CD4-positive, alpha-beta T cell treated with Interferon gamma for 1 hour (primary cell): ENCODE results near the gene MRPL48.
"Not testable (repeated sequence)": the region's sequence is repeated elsewhere in the genome, so short reads cannot be mapped to it uniquely, and the experiment has no call there.

Experiments
- DNase-seq: peaks from one replicate; pipeline ENCODE4 v3.0.0-alpha.2; 2020

The MRPL48 gene

DNA sequence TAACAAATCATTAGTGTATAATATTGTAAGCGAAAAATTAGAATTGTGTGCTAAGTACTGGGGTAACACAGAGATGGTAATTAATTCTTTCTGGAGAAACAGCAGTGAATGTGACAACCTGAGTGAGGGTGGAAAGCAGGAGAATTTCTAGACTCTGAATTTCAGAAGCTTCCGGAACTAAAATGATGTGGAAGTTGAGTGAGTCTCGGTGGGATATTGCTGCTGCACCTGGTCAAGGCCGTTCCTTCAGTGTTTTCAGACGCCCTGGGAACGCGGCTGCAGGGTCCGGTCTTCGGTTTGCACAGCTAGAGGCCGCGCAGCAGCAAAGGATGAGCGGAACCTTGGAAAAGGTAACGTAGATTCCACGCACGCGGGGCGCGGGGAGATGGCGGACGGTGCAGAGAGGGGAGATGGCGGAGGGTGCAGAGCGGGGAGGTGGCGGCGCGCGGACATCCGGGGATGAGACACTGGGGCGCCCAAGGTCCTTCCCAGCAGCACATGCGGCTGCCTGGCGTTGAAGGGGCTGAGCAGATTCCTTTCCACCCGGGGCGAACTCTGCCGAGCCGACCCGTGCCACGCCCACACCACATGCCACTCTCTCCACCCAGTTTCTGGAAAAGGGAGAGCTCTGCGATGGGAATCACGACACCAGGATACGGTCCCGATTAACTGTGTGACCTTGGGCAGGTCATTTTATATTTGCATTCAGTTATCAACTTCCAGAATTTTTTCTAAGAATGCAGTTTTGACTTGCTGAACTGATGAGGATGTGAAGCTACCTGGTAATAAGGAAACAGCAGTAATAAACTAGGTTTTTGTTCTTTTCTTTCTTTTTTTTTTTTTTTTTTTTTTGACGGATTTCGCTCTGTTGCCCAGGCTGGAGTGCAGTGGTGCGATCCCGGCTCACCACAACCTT is at the start of gene MRPL48:
TSS of gene MRPL48 (plus strand) at position 232 of the 916 bp plus-strand sequence. CDS start at position 330, 98 bp downstream.
- peak; percentile 84 for DNase-seq

DNA sequence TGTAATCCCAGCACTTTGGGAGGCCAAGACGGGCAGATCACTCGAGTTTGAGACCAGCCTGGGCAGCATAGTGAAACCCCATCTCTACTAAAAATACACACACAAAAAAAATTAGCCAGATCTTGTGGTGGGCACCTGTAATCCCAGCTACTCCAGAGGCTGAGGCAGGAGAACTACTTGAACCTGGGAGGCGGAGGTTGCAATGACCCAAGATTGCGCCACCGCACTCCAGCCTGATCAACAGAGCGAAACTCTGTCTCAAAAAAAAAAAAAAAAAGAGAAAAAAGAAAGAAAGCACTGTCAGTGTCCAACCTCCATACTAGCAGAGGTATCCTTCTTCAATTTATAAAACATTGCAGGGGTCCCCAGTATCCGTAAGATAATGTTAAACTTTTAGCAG is 44.6 kb upstream of the MRPL48 start:
- no peak for DNase-seq

DNA sequence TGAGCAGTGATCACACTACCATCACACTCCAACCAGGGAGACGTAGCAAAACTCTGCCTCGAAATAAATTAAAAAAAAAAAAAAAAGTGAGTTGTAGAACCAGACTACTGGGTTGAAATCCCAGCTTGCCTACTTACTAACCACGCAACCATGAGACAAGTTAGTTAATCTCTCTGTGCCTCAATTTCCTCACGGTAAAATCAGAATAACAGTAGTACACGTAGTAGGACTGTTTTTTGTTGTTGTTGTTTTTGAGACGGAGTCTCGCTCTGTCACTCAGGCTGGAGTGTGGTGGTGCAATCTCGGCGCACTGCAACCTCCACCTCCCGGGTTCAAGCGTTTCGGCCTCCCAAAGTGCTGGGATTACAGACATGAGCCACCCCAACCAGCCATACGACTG is 41.0 kb upstream of the MRPL48 start:
- no peak for DNase-seq

DNA sequence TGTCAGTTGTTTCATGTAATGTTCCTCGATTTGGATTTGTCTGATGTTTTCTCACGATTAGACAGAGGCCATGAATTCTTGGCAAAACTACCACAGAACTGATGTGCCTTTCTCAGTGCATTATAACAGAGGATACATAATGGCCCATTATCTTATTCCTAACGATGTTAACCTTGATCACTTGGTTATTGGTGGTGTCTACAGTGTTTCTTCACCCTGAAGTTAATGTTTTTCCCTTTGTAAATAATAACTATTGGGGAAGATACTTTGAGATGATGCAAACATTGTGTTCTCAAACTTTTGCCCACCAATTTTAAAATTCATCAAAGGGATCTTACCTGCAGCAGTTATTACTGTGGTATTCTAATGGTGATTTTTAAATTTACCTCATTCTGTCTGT is 39.9 kb upstream of the MRPL48 start:
- DNase-seq: no peak

- no peak for DNase-seq
Observed at GRCh38 chr11:73748300-73748699, 39.4 kb upstream of the MRPL48 start.

- no peak for DNase-seq
Observed at GRCh38 chr11:73749118-73749517, 38.6 kb upstream of the MRPL48 start.

DNA sequence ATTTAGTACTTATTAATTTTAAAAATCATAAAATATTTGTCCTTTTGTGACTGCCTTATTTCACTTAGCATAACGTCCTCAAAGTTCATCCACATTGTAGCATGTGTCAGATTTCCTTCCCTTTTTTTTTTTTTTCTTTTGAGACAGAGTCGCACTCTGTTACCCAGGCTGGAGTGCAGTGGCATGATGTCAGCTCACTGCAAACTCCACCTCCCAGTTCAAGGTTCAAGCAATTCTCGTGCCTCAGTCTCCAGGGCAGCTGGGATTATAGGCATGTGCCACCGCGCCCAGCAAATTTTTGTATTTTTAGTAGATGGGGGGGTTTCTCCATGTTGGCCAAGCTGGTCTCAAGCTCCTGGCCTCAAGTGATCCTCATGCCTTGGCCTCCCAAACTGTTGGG is 37.4 kb upstream of the MRPL48 start:
- DNase-seq: no peak

GRCh38 chr11:73750862-73751261 is 36.8 kb upstream of the MRPL48 start:
- not testable (repeated sequence) for DNase-seq

- no peak for DNase-seq
Observed at GRCh38 chr11:73752216-73752867, 35.3 kb upstream of the MRPL48 start.

- no peak for DNase-seq
Observed at GRCh38 chr11:73752903-73753302, 34.8 kb upstream of the MRPL48 start.

DNA sequence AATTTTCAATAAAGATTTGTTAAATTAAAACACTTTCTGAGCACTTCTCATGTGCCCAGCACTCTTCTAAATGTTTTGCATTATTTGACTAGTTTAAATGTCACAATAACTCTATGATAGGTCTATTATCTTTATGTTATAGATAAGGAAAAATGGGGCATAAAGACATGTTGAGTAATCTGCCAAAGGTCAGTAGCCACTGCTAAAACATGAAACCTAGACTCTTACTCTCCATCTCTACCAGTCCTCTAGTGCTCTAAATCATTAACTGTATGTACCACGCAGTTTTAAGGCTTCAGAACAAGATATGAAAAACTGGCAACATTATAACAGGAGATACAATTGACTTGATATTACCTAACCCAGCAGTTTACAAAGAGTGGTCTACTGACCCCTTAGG is 33.7 kb upstream of the MRPL48 start:
- no peak for DNase-seq

DNA sequence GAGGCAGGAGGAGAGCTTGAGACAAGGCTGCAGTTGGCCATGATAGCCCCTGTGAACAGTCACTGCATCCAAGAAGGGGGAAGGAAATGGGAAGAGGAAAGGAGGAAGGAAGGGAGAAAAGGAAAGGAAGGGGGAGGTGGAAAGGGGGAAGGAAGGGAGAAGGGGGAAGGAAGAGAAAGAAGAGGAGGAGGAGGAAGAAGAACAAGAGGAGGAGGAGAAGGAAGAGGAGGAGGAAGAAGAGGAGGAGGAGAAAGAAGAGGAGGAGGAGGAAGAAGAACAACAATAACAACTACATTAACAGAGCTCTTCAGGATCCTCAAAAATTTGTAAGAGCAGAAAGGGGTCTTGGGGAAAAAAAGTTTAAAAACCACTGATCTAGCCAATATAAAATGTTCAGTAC is 32.0 kb upstream of the MRPL48 start:
- DNase-seq: no peak

GRCh38 chr11:73757598-73757997 is 30.1 kb upstream of the MRPL48 start:
- no peak for DNase-seq

GRCh38 chr11:73758451-73758850 is 29.2 kb upstream of the MRPL48 start:
- DNase-seq: no peak

DNA sequence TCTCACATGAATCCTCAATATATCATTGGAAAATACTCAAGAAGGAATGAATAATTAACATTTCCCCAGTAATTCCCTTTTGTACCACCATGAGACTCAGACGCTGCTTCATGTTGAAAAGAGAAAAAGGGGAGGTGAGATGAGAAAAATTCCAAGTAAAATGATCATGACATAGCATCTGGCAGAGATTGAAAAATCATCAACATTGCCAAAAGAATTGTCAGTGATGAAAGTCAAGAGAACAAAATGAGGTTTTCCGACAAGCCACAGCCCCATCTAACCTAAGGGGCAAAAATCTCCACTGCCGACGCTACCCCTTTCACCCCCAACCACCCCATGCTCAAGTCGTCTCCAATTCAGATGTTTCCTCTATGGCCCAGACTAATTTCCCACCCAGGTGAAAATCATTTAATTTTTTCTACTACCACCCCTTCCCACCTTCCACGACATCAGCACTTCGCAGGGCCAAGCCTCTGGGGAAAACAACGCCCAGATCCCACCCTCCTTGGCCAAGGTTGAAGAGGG is 28.0 kb upstream of the MRPL48 start:
- DNase-seq: no peak

DNA sequence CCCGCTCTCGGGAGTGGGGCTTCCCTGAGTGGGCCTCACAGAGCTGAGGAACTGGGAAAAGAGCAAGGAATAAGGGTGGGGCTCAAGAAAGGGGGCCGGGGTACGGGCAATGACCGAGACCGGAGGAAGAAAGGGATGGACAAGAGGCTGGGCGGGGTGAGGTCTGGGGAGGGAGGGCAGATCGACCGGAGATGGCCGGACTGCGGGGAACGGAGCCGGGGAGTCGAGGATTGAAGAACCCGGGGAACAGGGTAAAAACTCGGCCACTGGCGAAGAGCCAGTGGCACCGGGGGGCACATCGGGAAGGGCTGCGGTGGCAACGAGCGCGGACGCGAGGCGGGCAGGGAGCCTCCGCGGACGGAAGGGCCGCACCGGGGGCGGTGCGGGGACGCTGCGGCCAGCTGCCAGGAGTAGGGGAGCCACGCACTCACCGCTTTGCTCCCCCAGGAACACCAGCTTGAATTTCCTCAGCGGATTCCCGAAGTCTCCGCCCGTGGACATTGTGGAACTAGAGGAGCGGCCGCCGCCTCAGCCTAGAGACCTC is 27.5 kb upstream of the MRPL48 start:
- DNase-seq: peak; percentile 2

DNA sequence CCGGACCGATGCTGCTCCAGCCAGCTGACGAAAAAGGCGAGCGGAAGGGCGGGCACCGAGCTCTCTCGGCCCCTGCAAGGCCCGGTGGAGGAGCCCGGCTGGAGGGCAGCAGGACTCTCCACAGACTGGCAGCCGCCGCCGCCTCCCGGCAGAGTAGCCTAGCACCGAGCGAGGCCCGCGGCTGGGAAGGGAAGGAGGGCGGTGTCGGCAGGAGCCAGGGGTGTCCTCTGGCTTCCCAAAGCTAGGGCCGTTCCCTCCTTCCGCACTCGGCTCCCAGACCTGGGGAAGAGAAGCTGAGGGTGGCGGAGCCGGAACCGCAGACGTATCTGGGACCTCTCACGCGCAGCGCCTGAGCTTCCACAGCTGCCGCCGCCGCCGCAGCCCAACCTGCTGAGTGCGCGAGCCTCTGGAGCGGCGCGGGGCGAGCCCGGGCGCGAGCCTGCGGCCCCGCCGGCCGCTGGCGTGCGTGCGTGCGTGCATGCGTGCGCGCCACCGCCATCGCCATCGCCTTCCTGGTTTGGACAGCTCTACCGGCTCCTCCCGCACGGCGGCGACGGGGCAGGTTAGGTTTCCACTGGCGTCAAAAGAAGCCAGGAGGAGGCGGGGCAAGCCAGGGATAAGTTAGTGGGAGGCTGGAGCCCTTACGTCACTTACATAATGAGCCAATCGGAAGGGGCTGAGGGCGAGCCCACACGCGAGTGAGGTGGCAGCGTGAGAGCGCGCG is 26.8 kb upstream of the MRPL48 start, which contains the start of gene RAB6A:
TSS of gene RAB6A (minus strand) at position 396 of the 724 bp plus-strand sequence. CDS start 439 bp downstream, outside the sequence.
- peak; percentile 100 for DNase-seq

GRCh38 chr11:73761403-73761945 is 26.2 kb upstream of the MRPL48 start:
- DNase-seq: no peak

GRCh38 chr11:73762732-73763131 is 24.9 kb upstream of the MRPL48 start:
- DNase-seq: no peak

DNA sequence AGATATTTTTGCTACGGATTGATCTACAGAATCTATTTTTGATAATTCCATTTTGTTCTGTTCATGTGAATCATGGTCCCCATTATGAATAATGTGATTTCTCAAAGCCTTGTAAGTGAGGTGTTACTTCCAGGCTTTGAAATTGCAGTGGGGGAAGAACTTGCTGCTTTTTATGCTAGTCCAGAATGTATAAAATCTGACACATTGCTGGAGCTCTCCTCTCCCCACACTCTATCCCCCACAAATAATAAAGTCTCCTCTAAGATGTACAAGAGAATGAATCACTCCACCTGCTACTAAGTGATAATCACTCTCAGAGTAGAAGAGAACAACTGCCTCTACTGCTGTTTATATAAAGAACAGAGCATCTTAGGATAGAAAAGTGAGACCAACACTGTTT is 20.9 kb upstream of the MRPL48 start:
- DNase-seq: no peak

- not testable (repeated sequence) for DNase-seq
Observed at GRCh38 chr11:73770811-73771210, 16.9 kb upstream of the MRPL48 start.

DNA sequence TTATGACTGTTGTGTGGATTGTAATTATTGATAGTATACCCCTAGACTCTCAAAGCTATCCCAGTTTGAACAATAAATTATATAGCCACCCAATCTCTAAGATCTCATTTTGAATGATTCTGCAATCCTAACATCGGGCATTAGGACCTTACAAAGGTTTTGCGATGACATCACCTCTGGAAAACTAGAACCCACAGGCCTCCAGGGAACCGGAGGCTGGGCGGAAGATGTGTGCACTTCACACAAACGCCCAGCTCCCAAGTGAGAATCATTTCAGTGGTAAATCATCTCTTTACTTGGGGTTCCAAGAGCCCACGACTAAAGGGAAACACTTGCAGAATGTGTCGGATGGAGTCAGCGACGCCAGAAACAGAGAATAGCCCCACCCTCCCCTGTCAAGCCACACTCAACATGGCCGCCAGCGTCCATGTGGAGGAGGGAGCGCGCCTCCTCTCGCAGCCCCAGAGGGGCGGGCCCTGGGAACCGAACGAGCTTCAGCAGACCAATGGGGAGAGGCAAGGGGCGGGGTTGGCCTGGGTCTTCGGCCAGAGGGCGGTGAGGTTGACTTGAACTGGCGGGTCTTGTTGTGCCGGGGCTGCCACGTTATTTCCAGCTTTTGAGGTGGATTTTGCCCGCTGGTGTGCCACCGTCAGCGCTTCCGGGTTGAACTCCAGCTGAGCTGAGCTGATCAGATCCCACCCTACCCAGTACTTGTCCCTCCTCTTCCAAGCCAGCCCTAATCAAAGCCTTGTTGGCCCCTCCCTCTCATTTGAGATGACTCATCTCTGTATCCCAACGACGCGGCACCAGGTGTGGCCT is 8.4 kb upstream of the MRPL48 start:
- peak; percentile 97 for DNase-seq
